ENCODE data around the gene CTSO. TPM values are rescaled to one million over a fixed set of nuclear protein-coding genes. Genes with fewer than 3 reads are reported as not detected.
A peak's percentile ranks its signal among the peaks of the same experiment; 100 is the strongest.
"Not testable (repeated sequence)": the region's sequence is repeated elsewhere in the genome, so short reads cannot be mapped to it uniquely, and the experiment has no call there.

Gene CTSO
- total RNA-seq, 1 donor from 2014 or later = 7.4 TPM

- intact Hi-C loops (cut with DNase I) = no loop called here
- ATAC-seq = no peak
- no peak for DNase-seq (ENCODE audit: missing footprints)
These were observed 38.9 kb downstream of the CTSO start for GRCh38 chr4:155914782-155915181.

GRCh38 chr4:155911905-155912304 lies 41.8 kb downstream of the CTSO start:
- ATAC-seq = no peak
- no peak for DNase-seq (ENCODE audit: missing footprints)
- intact Hi-C loops (cut with DNase I) = no loop called here

GRCh38 chr4:155909615-155910226 lies 43.9 kb downstream of the CTSO start:
- no peak for ATAC-seq
- intact Hi-C loops (cut with DNase I) = no loop called here
- DNase-seq (ENCODE audit: missing footprints) = no peak

GRCh38 chr4:155908187-155909139 lies 45.2 kb downstream of the CTSO start:
- no peak for DNase-seq (ENCODE audit: missing footprints)
- intact Hi-C loops (cut with DNase I) = no loop called here

GRCh38 chr4:155907556-155907955 lies 46.1 kb downstream of the CTSO start:
- DNase-seq (ENCODE audit: missing footprints) (no peak), ATAC-seq (no peak)
- intact Hi-C loops (cut with DNase I) = no loop called here

More at GRCh38 chr4:155908187-155909139, 45.2 kb downstream of the CTSO start:
- ATAC-seq = no peak

GRCh38 chr4:155906554-155907247 lies 47.0 kb downstream of the CTSO start:
- DNase-seq (ENCODE audit: missing footprints) (no peak), ATAC-seq (no peak)
- intact Hi-C loops (cut with DNase I) = no loop called here

GRCh38 chr4:155904331-155904730 lies 49.3 kb downstream of the CTSO start:
- no peak for ATAC-seq
- intact Hi-C loops (cut with DNase I) = no loop called here
- DNase-seq (ENCODE audit: missing footprints) = no peak

- ATAC-seq = no peak
- intact Hi-C loops (cut with DNase I) = no loop called here
- DNase-seq (ENCODE audit: missing footprints) = no peak
These were observed 50.2 kb downstream of the CTSO start, which contains the start of gene TDO2 for GRCh38 chr4:155903453-155903852. TDO2 (plus strand) TSS chr4:155903696; CDS start chr4:155903759, 63 bp downstream.

GRCh38 chr4:155901013-155901412 lies 52.7 kb downstream of the CTSO start:
- ATAC-seq (no peak), DNase-seq (ENCODE audit: missing footprints) (no peak)
- intact Hi-C loops (cut with DNase I) = no loop called here

GRCh38 chr4:155900381-155900780 lies 53.3 kb downstream of the CTSO start:
- intact Hi-C loops (cut with DNase I) = no loop called here
- ATAC-seq (no peak), DNase-seq (ENCODE audit: missing footprints) (no peak)

- DNase-seq (ENCODE audit: missing footprints) = no peak
- intact Hi-C loops (cut with DNase I) = no loop called here
- no peak for ATAC-seq
These were observed 53.8 kb downstream of the CTSO start for GRCh38 chr4:155899891-155900290.

GRCh38 chr4:155898371-155898770 lies 55.3 kb downstream of the CTSO start:
- DNase-seq (ENCODE audit: missing footprints); ATAC-seq; intact Hi-C loops (cut with DNase I): not testable (repeated sequence)

GRCh38 chr4:155891058-155891457 lies 62.6 kb downstream of the CTSO start:
- DNase-seq (ENCODE audit: missing footprints) (no peak), ATAC-seq (no peak)
- intact Hi-C loops (cut with DNase I) = no loop called here

GRCh38 chr4:155889946-155890345 lies 63.7 kb downstream of the CTSO start:
- ATAC-seq (no peak), DNase-seq (ENCODE audit: missing footprints) (no peak)
- intact Hi-C loops (cut with DNase I) = no loop called here

GRCh38 chr4:155889031-155889793 lies 64.5 kb downstream of the CTSO start:
- ATAC-seq = peak; percentile 84
- DNase-seq (ENCODE audit: missing footprints) = no peak

GRCh38 chr4:155887847-155888570 lies 65.7 kb downstream of the CTSO start:
- intact Hi-C loops (cut with DNase I) = no loop called here
- ATAC-seq (no peak), DNase-seq (ENCODE audit: missing footprints) (no peak)

More at GRCh38 chr4:155889031-155889793, 64.5 kb downstream of the CTSO start:
- intact Hi-C loops (cut with DNase I) = no loop called here

- ATAC-seq = no peak
- no peak for DNase-seq (ENCODE audit: missing footprints)
- intact Hi-C loops (cut with DNase I) = no loop called here
These were observed 66.6 kb downstream of the CTSO start for GRCh38 chr4:155887045-155887444.

GRCh38 chr4:155885666-155886065 lies 68.0 kb downstream of the CTSO start:
- intact Hi-C loops (cut with DNase I) = no loop called here
- DNase-seq (ENCODE audit: missing footprints) (no peak), ATAC-seq (no peak)
